Measurements from ENCODE around the gene HDAC6.
A peak's percentile ranks its signal among the peaks of the same experiment; 100 is the strongest.
"Not testable (repeated sequence)": the region's sequence is repeated elsewhere in the genome, so short reads cannot be mapped to it uniquely, and the experiment has no call there.

HDAC6 gene

DNA sequence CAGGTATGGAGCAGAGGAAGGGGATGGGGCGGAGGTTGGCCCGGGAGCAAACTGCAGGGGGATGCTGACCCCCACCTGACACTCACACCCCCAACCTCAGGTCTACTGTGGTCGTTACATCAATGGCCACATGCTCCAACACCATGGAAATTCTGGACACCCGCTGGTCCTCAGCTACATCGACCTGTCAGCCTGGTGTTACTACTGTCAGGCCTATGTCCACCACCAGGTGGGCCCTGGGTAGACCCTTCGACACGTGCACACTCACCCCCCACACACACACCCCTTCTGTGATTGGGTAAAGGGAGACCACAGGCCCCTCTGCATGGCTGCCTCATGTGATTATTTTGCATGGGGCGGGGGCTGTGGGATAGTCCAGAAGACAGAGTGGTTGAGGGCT, 22.2 kb downstream of the HDAC6 start:
- DNase-seq (ENCODE audit: low read depth in 3 of 3), result no peak

GRCh38 chrX:48826135-48826875, 24.4 kb downstream of the HDAC6 start, which contains the start of gene ERAS:
Gene ERAS, plus strand, starts transcription at chrX:48826513. Its CDS starts 2,611 bp downstream, at chrX:48829124.
- no peak for DNase-seq (ENCODE audit: low read depth in 3 of 3)

- no peak for DNase-seq (ENCODE audit: low read depth in 3 of 3)
Measured at GRCh38 chrX:48826876-48827653, 25.2 kb downstream of the HDAC6 start.

DNA sequence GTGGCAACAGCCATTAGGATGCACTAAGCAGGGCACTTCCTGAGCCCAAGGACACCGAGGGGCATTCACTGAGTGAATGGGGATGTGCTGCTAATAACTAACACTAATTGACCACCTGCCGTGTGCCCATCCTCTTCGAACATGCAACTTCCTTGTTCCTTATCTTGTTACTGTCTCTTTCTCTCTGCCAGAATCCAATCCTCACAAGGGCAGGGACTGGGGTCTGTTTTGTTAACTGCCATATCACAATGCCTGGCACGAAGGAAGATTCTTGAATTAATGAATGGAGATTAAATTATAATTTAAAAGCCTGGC, 25.7 kb downstream of the HDAC6 start:
- no peak for DNase-seq (ENCODE audit: low read depth in 3 of 3)

DNA sequence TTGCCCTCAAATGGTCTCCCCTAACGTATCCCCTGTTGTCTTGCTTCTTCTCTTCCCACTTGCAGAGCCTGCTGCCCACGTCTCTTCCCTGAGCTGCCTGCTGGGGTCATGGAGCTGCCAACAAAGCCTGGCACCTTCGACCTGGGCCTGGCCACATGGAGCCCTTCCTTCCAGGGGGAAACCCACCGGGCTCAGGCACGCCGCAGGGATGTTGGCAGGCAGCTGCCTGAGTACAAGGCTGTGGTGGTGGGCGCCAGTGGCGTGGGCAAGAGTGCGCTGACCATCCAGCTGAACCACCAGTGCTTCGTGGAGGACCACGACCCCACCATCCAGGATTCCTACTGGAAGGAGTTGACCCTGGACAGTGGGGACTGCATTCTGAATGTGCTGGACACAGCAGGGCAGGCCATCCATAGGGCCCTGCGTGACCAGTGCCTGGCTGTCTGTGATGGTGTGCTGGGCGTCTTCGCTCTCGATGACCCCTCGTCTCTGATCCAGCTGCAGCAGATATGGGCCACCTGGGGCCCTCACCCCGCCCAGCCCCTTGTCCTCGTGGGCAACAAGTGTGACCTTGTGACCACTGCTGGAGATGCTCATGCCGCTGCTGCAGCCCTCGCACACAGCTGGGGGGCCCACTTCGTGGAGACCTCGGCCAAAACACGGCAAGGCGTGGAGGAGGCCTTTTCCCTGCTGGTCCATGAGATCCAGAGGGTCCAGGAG, 27.3 kb downstream of the HDAC6 start:
- no peak for DNase-seq (ENCODE audit: low read depth in 3 of 3)

DNA sequence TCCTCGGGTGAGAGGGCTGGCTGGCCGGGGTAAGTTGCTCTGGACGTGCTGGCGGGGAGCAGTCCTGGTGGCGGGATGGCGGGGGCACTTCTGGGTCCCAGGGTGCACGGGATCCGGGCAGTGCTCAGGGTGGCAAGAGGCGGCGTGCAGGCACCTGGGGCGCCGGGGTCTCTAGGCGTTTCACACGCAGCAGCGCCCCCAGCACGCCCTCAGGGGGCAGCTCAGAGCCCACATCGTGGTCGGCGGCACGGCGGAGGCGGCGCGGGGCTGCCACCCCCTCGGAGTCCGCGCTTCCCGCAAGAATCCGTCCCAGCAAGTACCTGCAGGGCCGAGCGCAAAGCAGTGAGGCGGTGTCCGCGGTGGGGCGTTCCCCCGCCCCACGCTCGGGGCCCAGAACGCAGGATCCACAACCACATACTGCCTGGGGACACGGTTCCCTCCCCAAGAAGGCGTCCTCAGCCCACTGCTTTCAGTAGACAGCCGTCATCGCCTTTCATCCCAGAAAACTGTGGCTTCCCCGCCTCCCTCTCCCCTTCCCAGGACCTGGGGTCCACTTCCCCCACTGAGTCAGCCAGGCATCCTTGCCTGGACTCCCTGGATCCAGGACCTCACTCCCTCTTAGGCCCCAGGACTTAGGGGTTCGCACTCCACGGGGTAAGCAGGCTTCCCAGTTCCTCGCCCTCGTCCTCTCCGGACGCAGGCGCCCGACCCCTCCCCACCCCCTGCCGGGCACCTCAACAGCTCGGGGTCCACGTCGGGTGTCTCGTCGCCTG, 29.5 kb downstream of the HDAC6 start:
- DNase-seq (ENCODE audit: low read depth in 3 of 3), result no peak

GRCh38 chrX:48831909-48832291, 30.0 kb downstream of the HDAC6 start:
- no peak for DNase-seq (ENCODE audit: low read depth in 3 of 3)

DNA sequence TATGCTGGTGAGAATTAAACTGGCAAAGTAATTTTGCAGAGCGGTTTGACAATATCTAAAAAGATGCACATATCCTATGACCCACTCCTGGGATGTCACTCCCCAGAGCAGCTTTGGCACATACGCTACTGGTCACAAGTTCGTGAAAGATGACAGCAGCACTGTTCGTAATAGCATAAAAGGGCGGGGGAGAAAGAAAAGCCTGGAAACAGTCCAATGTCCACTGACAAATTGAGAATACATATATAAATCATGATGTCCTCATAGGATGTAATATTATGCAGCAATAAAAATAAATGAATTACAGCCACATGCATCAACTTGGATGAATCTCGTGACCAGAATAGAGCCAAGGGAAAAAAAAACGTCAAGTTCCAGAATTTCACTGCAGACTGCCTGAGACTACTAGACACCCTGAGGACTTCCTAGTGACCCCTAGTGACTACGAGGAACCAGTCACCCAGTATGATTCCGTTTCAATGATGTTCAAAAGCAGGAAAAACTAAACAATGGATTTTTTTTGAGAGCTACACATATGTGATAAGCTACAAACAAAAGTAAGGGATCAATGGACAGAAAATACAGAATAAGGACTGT, 31.8 kb downstream of the HDAC6 start:
- DNase-seq (ENCODE audit: low read depth in 3 of 3), result no peak

DNA sequence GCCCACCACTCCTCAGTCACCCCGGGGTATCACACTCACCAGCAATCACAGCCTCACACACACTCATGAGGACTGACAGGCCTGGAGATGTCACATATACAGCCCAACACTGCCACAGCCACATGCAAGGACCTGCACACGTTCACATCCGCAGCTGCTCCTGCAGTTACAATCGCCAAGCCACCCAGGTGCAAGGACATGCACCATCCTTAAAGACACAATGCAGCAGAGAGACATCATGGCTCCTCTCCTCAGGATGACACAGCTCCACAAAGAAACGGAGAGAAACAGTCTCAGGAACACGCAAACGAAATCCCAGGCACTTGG, 32.5 kb downstream of the HDAC6 start:
- no peak for DNase-seq (ENCODE audit: low read depth in 3 of 3)

DNA sequence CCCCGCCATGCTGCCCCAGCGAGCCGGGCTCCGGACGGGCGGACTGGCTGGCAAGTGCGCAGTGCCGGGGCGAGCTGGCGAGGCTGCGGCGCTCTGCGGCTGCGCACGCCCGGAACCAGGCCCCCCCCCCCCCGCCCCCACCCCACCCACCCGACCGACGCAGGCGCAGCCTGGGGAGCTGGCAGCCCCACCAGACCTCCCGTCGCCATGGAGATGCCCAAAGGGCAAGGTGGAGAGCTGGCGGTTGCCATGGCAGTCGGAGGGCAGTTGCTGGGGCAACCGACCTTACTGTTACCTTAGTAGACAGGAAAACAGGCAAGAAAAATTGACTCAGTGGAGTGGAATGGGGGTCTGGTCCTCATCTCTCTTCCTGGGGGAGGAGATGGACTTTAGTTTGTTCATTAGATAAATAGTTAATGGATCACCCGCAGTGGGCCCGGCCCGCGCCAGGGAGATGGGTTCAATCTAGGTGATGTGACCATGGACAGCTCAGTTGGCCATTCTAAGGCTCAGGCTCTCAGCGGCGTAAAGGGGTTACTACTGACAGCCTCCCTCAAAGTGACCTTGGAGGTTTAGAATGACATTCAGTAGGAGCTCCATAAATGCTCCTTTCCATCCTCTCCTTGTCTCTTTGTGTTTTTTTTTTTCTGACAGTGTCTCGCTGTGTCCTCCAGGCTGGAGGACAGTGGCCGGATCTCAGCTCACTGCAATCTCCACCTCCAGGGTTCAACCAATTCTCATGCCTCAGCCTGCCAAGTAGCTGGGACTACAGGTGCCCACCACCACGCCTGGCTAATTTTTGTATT, 33.9 kb downstream of the HDAC6 start, which contains the start of gene PCSK1N:
TSS of gene PCSK1N (minus strand) at position 87 of the 806 bp plus-strand sequence. CDS start at position 9, 78 bp downstream.
- DNase-seq (ENCODE audit: low read depth in 3 of 3), result peak in 1 of 3 experiments; percentile 5

- DNase-seq (ENCODE audit: low read depth in 3 of 3), result no peak
Measured at GRCh38 chrX:48839686-48840085, 37.8 kb downstream of the HDAC6 start.

- no peak for DNase-seq (ENCODE audit: low read depth in 3 of 3)
Measured at GRCh38 chrX:48848847-48849246, 47.0 kb downstream of the HDAC6 start.

DNA sequence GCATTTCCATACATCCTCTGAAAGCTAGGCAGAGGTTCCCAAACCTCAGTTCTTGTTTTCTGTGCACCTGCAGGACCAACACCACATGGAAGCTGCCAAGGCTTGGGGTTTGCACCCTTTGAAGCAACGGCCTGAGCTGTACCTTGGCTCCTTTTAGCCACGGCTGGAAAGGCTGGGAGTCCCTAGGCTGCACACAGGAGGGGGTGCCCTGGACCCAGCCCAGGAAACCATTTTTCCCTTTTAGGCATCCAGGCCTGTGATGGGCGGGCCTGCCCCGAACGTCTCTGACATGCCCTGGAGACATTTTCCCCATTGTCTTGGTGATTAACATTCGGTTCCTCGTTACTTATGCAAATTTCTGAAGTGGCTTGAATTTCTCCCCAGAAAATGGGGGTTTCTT, 51.0 kb downstream of the HDAC6 start:
- no peak for DNase-seq (ENCODE audit: low read depth in 3 of 3)

DNA sequence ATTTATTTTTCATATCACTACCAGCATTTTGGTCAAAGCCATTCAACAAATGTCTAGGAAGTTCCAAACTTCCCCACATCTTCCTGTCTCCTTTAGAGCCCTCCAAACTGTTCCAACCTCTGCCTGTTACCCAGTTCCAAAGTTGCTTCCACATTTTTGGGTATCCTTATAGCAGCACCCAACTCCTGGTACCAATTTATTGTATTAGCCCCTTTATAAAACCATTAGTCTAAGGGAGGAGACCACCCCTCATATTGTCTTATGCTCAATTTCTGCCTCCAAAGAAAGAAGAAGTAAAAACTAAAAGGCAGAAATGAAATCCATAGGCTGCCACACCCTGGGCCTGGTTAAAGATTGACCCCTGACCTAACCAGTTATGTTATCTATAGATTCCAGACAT, 51.6 kb downstream of the HDAC6 start:
- not testable (repeated sequence) for DNase-seq (ENCODE audit: low read depth in 3 of 3)

DNA sequence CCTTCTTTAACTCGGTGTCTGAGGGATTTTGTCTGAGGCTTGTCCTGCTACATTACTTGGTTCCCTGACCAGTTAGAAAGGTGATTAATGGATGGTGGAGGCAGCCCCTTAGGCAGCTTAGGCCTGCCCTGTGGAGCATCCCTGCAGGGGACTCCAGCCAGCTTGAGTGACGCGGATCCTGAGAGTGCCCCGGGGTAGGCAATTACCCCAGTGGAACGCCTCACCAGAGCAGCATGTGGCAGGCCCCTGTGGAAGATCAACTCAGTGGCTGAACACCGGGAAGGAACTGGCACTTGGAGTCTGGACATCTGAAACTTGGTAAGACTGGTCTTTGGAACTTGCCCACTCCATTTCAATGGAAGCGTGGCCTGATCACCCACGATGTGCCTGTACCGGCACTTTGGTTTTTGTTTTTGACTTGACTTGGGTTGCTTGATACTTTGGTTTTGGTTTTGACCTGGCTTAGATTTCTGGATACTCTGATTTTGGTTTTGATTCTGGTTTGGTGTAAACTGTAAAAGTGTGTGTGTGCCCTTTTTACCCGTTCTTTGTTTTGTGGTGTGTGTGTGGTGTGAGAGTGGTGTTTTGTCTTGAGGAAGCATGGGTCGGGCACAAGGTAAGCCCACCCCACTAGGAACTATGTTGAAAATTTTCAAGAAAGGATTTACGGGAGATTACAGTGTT, 52.4 kb downstream of the HDAC6 start:
- DNase-seq (ENCODE audit: low read depth in 3 of 3), result not testable (repeated sequence)

GRCh38 chrX:48854898-48855297, 53.0 kb downstream of the HDAC6 start:
- no peak for DNase-seq (ENCODE audit: low read depth in 3 of 3)

DNA sequence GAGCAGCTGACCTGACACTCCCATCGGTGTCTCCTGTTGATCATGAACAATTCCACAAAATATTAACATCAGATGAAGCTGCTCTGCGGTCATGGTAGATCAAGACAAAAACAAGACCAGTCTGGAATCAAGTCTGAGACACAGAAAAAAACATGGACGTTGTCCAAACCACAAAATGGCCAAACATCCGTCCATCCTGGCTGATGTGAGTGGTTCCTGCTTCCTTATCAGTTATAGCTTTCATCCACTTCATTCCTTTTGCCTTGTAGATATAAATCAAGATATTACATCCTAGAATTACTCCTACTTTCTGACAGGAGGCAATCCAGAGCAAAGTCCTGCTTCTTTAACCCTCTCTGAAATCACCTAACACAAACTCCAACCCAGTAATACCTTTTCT, 62.3 kb downstream of the HDAC6 start:
- no peak for DNase-seq (ENCODE audit: low read depth in 3 of 3)

- DNase-seq (ENCODE audit: low read depth in 3 of 3), result not testable (repeated sequence)
Measured at GRCh38 chrX:48872017-48872416, 70.2 kb downstream of the HDAC6 start.
